IPS-18a (cell line): ENCODE data around the gene EXOC8.
"Not testable (repeated sequence)": the region's sequence is repeated elsewhere in the genome, so short reads cannot be mapped to it uniquely, and the experiment has no call there.

ENCODE experiments used
- H3K27ac ChIP-seq: one replicate; pipeline ENCODE4 v1.5.1; 2013; ENCODE audit warnings: low read length
- H3K27me3 ChIP-seq: one replicate; pipeline ENCODE4 v1.6.1; 2013; ENCODE audit warnings: mild to moderate bottlenecking, low read length; ENCODE audit not compliant: control insufficient read depth, insufficient read depth
- H3K36me3 ChIP-seq: one replicate; pipeline ENCODE4 v1.6.1; 2013; ENCODE audit warnings: low read depth, low read length; ENCODE audit not compliant: control insufficient read depth
- H3K4me1 ChIP-seq: one replicate; pipeline ENCODE4 v1.6.1; 2013; ENCODE audit warnings: low read depth, low read length; ENCODE audit not compliant: control insufficient read depth
- H3K4me3 ChIP-seq: one replicate; pipeline ENCODE4 v1.5.1; 2013; ENCODE audit warnings: low read length
- H3K9ac ChIP-seq: one replicate; pipeline ENCODE4 v1.6.1; 2013; ENCODE audit warnings: mild to moderate bottlenecking, low read length, moderate library complexity
- H3K9me3 ChIP-seq: one replicate; pipeline ENCODE4 v1.6.1; 2013; ENCODE audit warnings: low read depth, low read length; ENCODE audit not compliant: control insufficient read depth

EXOC8 gene

DNA sequence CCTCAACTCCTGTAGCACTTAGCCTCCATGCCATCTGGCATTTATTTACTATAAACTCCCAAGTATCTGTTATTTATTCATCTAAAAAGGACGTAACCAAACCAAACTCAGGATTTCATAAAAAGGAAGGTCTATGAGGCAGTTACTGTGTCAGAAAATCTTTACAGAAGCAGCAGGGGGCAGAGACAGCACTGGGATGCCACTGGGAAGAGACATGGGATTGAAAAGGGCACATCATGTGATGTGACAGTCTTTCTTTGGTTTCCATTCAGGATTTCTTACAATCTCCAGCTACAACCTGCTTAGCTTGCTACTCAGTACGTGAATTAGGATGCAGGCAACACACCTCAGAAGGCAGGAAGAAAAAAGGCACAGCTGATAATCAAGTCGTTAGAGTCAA, 31.6 kb upstream of the EXOC8 start:
- Histone ChIP-seq H3K4me1 (no peaks in the 10 kb centered on the region), H3K27me3 (no peaks in the 10 kb centered on the region), H3K4me3 (no peak overlapping the region), H3K27ac (no peak overlapping the region), H3K9me3 (no peaks in the 10 kb centered on the region), H3K9ac (no peak overlapping the region), H3K36me3 (no peaks in the 10 kb centered on the region)

DNA sequence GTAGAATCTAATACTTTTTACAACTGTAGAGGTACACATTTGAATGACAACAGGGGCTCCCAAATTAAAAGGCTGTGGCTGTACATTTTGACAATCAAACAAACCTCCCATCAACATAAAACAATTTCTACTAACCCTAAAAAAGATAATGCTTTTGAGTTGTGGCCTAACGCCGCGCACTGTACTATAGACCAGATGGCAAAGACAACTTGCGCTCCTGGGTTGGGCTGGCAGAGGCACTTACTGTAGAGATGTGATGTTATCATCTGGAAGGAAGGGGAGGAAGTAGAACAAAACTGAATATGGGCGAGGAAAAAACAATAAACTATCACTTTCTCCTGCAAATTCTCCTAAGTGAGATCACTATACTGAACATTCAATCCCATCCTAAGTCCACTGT, 26.5 kb upstream of the EXOC8 start:
- Histone ChIP-seq H3K9me3 (no peaks in the 10 kb centered on the region), H3K36me3 (no peaks in the 10 kb centered on the region), H3K4me3 (no peak overlapping the region), H3K27me3 (no peaks in the 10 kb centered on the region), H3K27ac (no peak overlapping the region), H3K4me1 (no peaks in the 10 kb centered on the region), H3K9ac (no peak overlapping the region)

DNA sequence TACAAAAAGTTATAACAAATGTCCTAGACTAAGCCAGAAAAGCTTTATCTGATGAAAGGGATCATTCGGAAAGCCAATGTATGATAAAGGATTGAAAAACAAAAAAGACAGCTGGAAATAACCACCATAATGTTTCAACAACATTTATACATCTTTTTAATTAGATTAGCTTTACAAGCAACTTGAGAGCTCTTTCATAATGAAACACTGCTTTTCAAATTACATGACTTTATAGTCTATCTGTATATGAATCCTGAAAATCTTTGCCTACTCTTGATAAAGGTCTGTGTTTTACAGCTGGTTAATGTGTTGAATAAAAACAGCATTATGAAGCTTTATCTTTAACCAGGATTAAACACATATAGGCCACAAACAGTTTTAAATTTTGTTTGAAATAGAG, 26.0 kb upstream of the EXOC8 start:
- H3K27ac ChIP-seq, result no peak overlapping the region
- H3K36me3 ChIP-seq, result no peaks in the 10 kb centered on the region
- H3K9ac ChIP-seq, result no peak overlapping the region
- no peaks in the 10 kb centered on the region for H3K4me1 ChIP-seq
- no peaks in the 10 kb centered on the region for H3K9me3 ChIP-seq
- H3K27me3 ChIP-seq, result no peaks in the 10 kb centered on the region
- no peak overlapping the region for H3K4me3 ChIP-seq

DNA sequence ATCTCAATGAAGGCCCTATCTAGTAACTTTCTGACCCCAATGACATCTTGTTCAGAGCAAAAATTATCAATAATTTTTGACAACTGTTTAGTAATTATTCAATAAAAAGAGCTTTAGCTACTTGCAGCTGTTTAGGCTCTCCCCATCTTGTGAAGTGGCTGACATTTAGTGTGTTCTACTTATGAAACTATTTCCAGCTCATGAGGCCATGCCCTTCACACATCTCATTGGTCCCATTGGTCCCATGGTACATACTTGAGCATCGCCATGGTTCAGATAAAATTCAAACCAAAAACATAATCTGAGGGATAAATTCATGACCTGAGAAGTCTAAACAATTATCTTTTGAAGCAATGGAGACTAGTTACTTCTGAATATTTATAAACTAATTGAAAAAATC, 24.7 kb upstream of the EXOC8 start:
- no peak overlapping the region for H3K27ac ChIP-seq
- no peaks in the 10 kb centered on the region for H3K36me3 ChIP-seq
- H3K27me3 ChIP-seq, result no peaks in the 10 kb centered on the region
- H3K9ac ChIP-seq, result no peak overlapping the region
- H3K4me3 ChIP-seq, result no peak overlapping the region
- H3K4me1 ChIP-seq, result no peaks in the 10 kb centered on the region
- H3K9me3 ChIP-seq, result no peaks in the 10 kb centered on the region

DNA sequence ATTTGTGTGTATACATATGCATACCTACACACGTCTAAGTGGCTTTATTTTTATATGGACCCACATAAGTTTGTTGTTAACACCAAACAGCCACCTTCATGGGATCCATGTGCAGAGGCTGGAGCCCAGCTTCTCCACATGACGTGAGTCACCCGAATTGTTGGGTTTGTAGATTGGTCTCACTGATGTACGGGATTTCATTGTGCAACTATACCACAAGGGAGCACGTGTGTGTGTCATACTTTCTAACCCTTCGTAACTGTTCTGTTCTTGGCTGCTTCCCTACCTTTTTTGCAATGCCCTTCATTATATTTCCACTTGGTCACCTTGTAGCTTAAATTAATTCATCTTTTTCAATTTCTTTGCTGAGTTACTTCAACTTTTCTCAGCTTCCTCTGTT, 21.5 kb upstream of the EXOC8 start:
- Histone ChIP-seq H3K9ac (no peak overlapping the region), H3K27ac (no peak overlapping the region), H3K9me3 (no peaks in the 10 kb centered on the region), H3K36me3 (no peaks in the 10 kb centered on the region), H3K27me3 (no peaks in the 10 kb centered on the region), H3K4me1 (no peaks in the 10 kb centered on the region), H3K4me3 (no peak overlapping the region)

DNA sequence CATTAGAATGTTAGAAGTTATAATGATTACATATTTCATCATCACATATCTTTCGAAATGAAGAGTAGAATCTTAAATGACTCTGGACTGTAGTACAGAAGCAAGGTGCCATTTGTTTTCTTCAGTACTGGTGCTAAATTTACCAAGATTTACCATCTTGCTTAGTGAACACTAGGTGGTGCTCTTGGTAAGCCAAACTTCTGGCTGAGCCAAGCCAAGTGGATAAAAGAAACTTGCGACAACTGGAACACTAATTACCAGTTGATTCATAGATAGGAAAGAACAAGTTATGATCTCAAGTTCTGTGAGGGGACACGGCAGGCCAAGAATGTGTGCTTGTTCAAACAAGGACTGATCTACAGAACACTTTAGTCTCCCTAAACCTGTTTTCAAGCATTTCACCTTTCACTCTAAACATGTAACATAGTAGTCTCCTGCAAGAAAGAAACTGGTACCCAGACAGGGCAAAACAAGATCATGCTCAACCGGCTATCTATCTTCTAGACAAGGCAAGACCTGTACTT, 20.2 kb upstream of the EXOC8 start:
- H3K27ac ChIP-seq, result no peak overlapping the region
- no peaks in the 10 kb centered on the region for H3K4me1 ChIP-seq
- peaks cover 5% of the 10 kb centered on the region for H3K36me3 ChIP-seq

DNA sequence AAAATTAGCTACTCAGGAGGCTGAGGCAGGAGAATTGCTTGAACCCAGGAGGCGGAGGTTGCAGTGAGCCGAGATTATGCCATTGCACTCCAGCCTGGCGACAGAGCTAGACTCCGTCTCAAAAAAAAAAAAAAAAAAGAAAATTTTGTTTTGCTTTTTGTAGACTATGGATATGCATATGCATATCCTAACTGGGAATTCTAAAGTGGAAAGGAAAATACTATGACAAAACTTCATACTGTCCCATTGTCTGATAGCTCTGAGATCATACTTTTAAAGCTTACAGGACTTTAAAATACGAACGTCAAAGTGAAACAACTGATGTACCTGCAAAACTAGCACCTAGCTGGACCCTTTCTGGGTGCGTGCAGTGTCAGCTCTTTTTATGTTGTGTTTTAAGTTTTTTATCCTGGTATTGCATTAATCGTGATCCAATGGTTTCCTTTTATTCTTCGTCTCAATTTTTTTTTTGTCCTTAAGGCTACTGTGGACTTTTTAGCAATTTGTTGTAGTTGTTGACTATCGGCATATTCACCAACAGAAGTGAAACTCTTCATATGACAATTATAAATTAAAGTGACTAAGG, 19.6 kb upstream of the EXOC8 start:
- H3K9ac ChIP-seq, result no peak overlapping the region
- H3K36me3 ChIP-seq, result peaks cover 11% of the 10 kb centered on the region
- no peaks in the 10 kb centered on the region for H3K9me3 ChIP-seq
- H3K27me3 ChIP-seq, result no peaks in the 10 kb centered on the region
- H3K4me3 ChIP-seq, result no peak overlapping the region
- no peaks in the 10 kb centered on the region for H3K4me1 ChIP-seq
- H3K27ac ChIP-seq, result no peak overlapping the region

More for the DNA sequence above, 20.2 kb upstream of the EXOC8 start:
- Histone ChIP-seq H3K9me3 (no peaks in the 10 kb centered on the region), H3K27me3 (no peaks in the 10 kb centered on the region), H3K9ac (no peak overlapping the region), H3K4me3 (no peak overlapping the region)

DNA sequence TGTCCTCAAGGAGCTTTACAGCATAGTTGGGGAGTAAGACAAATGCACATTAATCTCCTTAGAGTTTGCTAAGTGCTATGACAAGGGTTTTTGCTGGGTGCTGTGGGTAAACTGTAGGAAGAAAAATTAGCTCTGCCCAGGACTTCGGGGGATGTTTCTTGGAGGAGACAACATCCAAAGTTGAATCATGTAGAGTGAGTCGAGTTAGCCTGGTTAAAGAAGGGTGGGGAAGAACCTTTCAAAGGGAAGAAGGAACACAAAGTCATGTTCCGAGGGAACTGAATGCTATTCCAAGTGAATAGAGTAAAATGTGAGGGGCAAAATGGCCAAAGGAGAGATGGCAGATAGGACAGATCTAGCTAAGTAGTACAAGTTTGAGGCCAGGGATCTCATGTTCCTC, 17.5 kb upstream of the EXOC8 start:
- H3K9me3 ChIP-seq, result no peaks in the 10 kb centered on the region
- H3K9ac ChIP-seq, result no peak overlapping the region
- H3K27ac ChIP-seq, result no peak overlapping the region
- no peak overlapping the region for H3K4me3 ChIP-seq
- H3K27me3 ChIP-seq, result no peaks in the 10 kb centered on the region
- no peaks in the 10 kb centered on the region for H3K4me1 ChIP-seq
- H3K36me3 ChIP-seq, result peaks cover 29% of the 10 kb centered on the region

DNA sequence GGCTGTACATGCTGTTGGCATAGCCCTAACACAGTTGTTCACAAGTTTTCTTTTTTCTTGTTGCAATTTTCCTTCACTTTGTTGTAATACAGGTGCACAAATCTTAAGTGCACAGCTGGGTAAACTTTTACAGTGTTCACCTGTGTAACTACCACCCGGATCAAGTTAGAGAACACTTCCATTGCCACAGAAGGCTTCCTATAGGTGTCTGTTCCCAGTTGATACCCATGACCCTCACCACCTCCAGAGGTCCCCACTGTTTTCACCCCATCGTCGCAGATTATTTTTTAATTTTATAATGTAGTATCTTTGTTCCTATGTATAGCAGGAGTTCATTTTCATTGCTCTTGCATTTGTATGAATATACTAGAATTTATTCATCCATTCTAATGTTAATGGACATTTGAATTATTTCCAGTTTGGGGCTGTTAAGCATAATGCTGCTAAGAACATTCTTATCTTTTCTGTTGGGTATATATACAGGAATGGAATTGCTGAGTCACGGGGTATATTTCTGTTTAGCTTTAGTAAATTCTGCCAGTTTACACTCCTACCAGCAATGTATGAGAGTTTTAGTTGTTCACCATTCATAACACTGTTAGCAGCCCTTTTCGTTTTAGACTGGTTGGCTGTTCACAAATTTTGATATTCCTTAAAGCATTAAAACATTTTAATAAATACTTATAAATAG, 16.8 kb upstream of the EXOC8 start:
- H3K27ac ChIP-seq, result no peak overlapping the region

DNA sequence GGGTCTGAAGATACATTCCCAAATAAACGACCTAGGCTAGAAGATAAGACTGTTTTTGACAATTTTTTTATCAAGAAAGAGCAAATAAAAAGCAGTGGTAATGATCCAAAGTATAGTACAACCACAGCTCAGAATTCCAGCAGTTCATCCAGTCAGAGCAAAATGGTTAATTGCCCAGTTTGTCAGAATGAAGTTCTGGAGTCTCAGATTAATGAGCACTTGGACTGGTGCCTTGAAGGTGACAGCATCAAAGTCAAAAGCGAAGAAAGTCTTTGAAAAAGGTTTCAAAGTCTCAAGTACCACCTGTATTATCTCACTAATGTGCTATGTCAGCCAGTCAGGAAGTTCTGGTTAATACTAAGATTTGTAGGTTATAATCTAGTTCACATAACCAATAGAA, 15.4 kb upstream of the EXOC8 start:
- H3K36me3 ChIP-seq, result peaks cover 45% of the 10 kb centered on the region
- no peak overlapping the region for H3K4me3 ChIP-seq
- no peaks in the 10 kb centered on the region for H3K4me1 ChIP-seq
- H3K27me3 ChIP-seq, result no peaks in the 10 kb centered on the region
- H3K9me3 ChIP-seq, result no peaks in the 10 kb centered on the region
- H3K27ac ChIP-seq, result no peak overlapping the region
- H3K9ac ChIP-seq, result no peak overlapping the region

More for the DNA sequence above, 16.8 kb upstream of the EXOC8 start:
- Histone ChIP-seq H3K4me3 (no peak overlapping the region), H3K9me3 (no peaks in the 10 kb centered on the region), H3K4me1 (no peaks in the 10 kb centered on the region), H3K27me3 (no peaks in the 10 kb centered on the region), H3K9ac (no peak overlapping the region), H3K36me3 (peaks cover 32% of the 10 kb centered on the region)

DNA sequence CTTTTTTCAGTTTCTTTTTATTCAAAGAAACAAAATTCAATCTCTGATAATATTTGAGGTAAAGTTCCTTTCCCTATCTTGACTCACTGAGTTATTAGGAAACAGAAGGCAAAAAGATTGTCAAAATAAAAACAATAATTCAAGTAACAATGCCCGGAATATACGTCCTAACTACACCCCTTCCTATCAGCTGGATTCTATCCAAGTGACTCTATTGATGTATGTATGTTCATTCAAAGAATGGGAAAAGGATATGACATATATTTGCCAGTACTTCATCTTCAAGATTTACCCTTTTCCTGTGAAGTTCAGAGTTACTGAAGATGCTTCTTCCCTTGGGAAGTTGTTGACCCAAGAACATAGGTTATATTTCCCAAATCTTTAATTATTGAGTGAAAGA, 14.2 kb upstream of the EXOC8 start:
- Histone ChIP-seq H3K27me3 (no peaks in the 10 kb centered on the region), H3K36me3 (peaks cover 58% of the 10 kb centered on the region), H3K27ac (no peak overlapping the region)

DNA sequence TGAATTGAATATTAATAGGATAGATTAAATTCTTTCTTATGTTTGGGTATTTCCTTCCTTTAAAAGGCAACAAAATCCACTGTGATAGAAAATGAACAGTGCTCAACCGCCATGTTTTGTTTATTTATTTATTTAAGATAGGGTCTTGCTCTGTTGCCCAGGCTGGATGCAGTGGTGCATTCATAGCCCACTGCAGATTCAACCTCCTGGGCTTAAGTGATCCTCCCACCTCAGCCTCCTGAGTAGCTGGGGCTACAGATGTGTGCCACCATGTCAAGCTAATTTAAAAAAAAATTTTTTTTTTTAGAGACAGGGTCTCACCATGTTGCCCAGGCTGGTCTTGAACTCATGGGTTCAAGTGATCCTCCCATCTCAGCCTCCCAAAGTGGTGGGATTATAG, 11.2 kb upstream of the EXOC8 start:
- H3K4me3 ChIP-seq, H3K9ac ChIP-seq, H3K9me3 ChIP-seq, H3K27ac ChIP-seq, H3K4me1 ChIP-seq, H3K27me3 ChIP-seq: not testable (repeated sequence)
- peaks cover 62% of the 10 kb centered on the region for H3K36me3 ChIP-seq

More for the DNA sequence above, 14.2 kb upstream of the EXOC8 start:
- no peak overlapping the region for H3K9ac ChIP-seq
- H3K4me3 ChIP-seq, result no peak overlapping the region
- H3K9me3 ChIP-seq, result no peaks in the 10 kb centered on the region
- H3K4me1 ChIP-seq, result no peaks in the 10 kb centered on the region
